NT2/D1 (cell line): ENCODE data around the gene SPOUT1.

ENCODE experiments used
- SUZ12 ChIP-seq: IDR thresholded peaks from 2 replicates; pipeline ENCODE4 v1.6.1; 2011; ENCODE audit not compliant: insufficient read length, insufficient read depth; ENCODE audit errors: extremely low read depth
- YY1 ChIP-seq: IDR thresholded peaks from 2 replicates; pipeline ENCODE4 v1.6.1; 2011; ENCODE audit not compliant: insufficient read length, insufficient read depth

DNA sequence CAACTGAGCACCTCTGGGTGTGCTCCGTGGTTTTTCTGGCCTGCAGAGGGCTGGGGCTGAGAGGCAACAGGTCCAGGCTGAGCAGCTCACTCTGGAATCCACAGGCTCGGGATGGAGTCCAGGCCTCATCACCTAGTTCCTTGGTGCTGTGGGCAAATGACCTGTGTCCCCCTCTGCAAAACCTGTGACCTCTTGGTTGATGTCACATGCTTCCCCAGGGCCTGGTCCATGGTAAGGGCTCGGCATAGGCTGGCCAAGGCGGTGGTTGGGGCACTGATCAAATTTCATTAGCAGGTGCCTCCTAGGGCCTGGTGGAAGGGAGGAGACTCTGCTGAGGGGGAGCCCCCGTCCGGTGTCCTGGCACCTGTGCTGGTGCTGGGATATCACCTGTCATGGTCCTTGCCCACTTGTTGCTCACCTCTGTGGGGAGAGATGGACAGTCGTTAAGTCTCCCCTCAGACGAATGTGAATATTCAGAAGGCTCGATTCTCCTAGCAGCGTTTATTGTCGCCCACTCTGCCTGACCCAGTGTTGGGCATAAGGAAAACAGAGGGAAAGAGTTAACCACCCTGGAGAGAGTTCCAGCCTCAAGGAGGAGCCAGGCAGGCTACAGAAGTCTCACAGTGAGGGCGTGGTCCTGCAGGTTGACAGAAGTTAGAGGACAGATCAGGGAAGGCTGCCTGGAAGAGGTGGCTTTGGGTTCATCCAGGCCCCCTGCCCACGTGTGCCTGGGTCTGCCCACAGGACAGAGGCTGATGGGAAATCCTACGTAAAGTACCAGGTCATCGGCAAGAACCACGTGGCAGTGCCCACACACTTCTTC lies 7.8 kb downstream of the SPOUT1 start:
- no peak for TF ChIP-seq SUZ12
- TF ChIP-seq YY1: no peak
